SIG-M5 treated with dmso at 0.1 percent for 504 hours (cell line): ENCODE measurements around the gene GPATCH8.
A peak's percentile ranks its signal among the peaks of the same experiment; 100 is the strongest.

Source experiments
- DNase-seq: peaks from one replicate; lab custom pipeline; 2025; ENCODE audit not compliant: unreplicated experiment; lab: John Stamatoyannopoulos, UW

The GPATCH8 gene

GRCh38 chr17:44464037-44464436 is 39.2 kb downstream of the GPATCH8 start:
- no peak for DNase-seq

- no peak for DNase-seq
Observed at GRCh38 chr17:44451832-44452231, 51.4 kb downstream of the GPATCH8 start.

- DNase-seq, result no peak
Observed at GRCh38 chr17:44451016-44451627, 52.1 kb downstream of the GPATCH8 start.

- DNase-seq, result no peak
Observed at GRCh38 chr17:44448412-44448811, 54.8 kb downstream of the GPATCH8 start.

GRCh38 chr17:44444735-44445105 is 58.5 kb downstream of the GPATCH8 start:
- DNase-seq, result no peak

GRCh38 chr17:44442806-44443205 is 60.4 kb downstream of the GPATCH8 start:
- no peak for DNase-seq

- no peak for DNase-seq
Observed at GRCh38 chr17:44439168-44439567, 64.0 kb downstream of the GPATCH8 start.

- no peak for DNase-seq
Observed at GRCh38 chr17:44438636-44439035, 64.6 kb downstream of the GPATCH8 start.

- no peak for DNase-seq
Observed at GRCh38 chr17:44436336-44436735, 66.9 kb downstream of the GPATCH8 start.

- DNase-seq, result no peak
Observed at GRCh38 chr17:44432254-44433157, 70.7 kb downstream of the GPATCH8 start.

- no peak for DNase-seq
Observed at GRCh38 chr17:44424828-44425461, 78.3 kb downstream of the GPATCH8 start.

- DNase-seq, result no peak
Observed at GRCh38 chr17:44417553-44417952, 85.7 kb downstream of the GPATCH8 start.

GRCh38 chr17:44416558-44417289 is 86.5 kb downstream of the GPATCH8 start:
- no peak for DNase-seq

- no peak for DNase-seq
Observed at GRCh38 chr17:44414394-44415155, 88.6 kb downstream of the GPATCH8 start.

- no peak for DNase-seq
Observed at GRCh38 chr17:44409309-44410028, 93.7 kb downstream of the GPATCH8 start.

- no peak for DNase-seq
Observed at GRCh38 chr17:44408786-44409185, 94.4 kb downstream of the GPATCH8 start.

GRCh38 chr17:44402564-44403172 is 100.5 kb downstream of the GPATCH8 start:
- DNase-seq, result no peak

- DNase-seq, result peak; percentile 33
Observed at GRCh38 chr17:44400226-44400847, 102.9 kb downstream of the GPATCH8 start.
